ENCODE results near the gene ITPR2. TPM values are rescaled to one million over a fixed set of nuclear protein-coding genes. Genes with fewer than 3 reads are reported as not detected.
A peak's percentile ranks its signal among the peaks of the same experiment; 100 is the strongest.

The ITPR2 gene
- polyA plus RNA-seq, 2 of the 4 experiments (the other 2 are of a cell fraction), result 3.1 to 8.1 TPM

GRCh38 chr12:26338586-26339572 lies 494.1 kb downstream of the ITPR2 start:
- WGBS (ENCODE audit: missing lambda C conversion rate), result 68% methylated on average over 11 of the region's 11 CpGs
- DNase-seq (ENCODE audit: low read depth in 1 of 2, low spot score in 1 of 2) (peak in 1 of 2 experiments; percentile 12), ATAC-seq (peak in 1 of 2 experiments; percentile 46; a peak in 3 of 6 replicates), FAIRE-seq (no peak)
- ChIA-PET CTCF (interaction anchor here (1.8 kb wide), 1 partner anchor 216 kb away, joined by 4 read pairs; no protein-coding TSS in a partner anchor), POLR2A (no interaction called here)
- Histone ChIP-seq H3K4me2 (no peak overlapping the region), H3K4me3 (no peak overlapping the region), H3K27ac (no peak overlapping the region), H3K4me1 (peaks cover 7% of the 10 kb centered on the region; the same call in 1 of the 3 replicates), H3K9me3 (no peaks in the 10 kb centered on the region)
- TF ChIP-seq JUNB (IDR thresholded peaks at IDR 0.05), result no peak

GRCh38 chr12:26335651-26336050 lies 497.3 kb downstream of the ITPR2 start:
- DNase-seq (ENCODE audit: low read depth in 1 of 2, low spot score in 1 of 2) (no peak), ATAC-seq (no peak), FAIRE-seq (no peak)
- 69% methylated on average over 6 of the region's 6 CpGs for WGBS (ENCODE audit: missing lambda C conversion rate)
- no peak overlapping the region for H3K4me2 ChIP-seq
- TF ChIP-seq CHD2 (IDR thresholded peaks at IDR 0.05; ENCODE audit: low read length, partially characterized antibody) (no peak), POLR2AphosphoS2 (conservative IDR thresholded peaks at IDR 0.05; ENCODE audit: low read length) (no peak), HOXB5 (CRISPR knock-in tag; IDR thresholded peaks at IDR 0.05) (no peak), FOXS1 (CRISPR knock-in tag; IDR thresholded peaks at IDR 0.05) (no peak), JUN (IDR thresholded peaks at IDR 0.05) (no peak), NFE2L2 (conservative IDR thresholded peaks at IDR 0.05; ENCODE audit: low read length) (no peak), JUNB (IDR thresholded peaks at IDR 0.05) (no peak), RFX5 (IDR thresholded peaks at IDR 0.05) (no peak), EHF (CRISPR knock-in tag; IDR thresholded peaks at IDR 0.05) (no peak), ESRRA (IDR thresholded peaks at IDR 0.05; ENCODE audit: borderline replicate concordance, low read length) (no peak), HEYL (CRISPR knock-in tag; IDR thresholded peaks at IDR 0.05) (no peak), GATA3 (IDR thresholded peaks at IDR 0.05; ENCODE audit: borderline replicate concordance) (no peak), E2F6 (IDR thresholded peaks at IDR 0.05; ENCODE audit: borderline replicate concordance, low read depth) (no peak), RCOR1 (IDR thresholded peaks at IDR 0.05; ENCODE audit: low read depth, low read length) (no peak), BHLHE40 (IDR thresholded peaks at IDR 0.05; ENCODE audit: low read depth, low read length) (no peak)
- CTCF ChIA-PET, result interaction anchor here (2.4 kb wide), 1 partner anchor 9 kb away, joined by 8 read pairs; no protein-coding TSS in a partner anchor
- no peak overlapping the region for H3K27ac ChIP-seq
- H3K4me3 ChIP-seq, result no peak overlapping the region
- POLR2A ChIA-PET, result no interaction called here
- no peaks in the 10 kb centered on the region for H3K9me3 ChIP-seq
- H3K4me1 ChIP-seq, result peaks cover 7% of the 10 kb centered on the region; the same call in 1 of the 3 replicates

- 81% methylated on average over 6 of the region's 6 CpGs for WGBS (ENCODE audit: missing lambda C conversion rate)
- FAIRE-seq (no peak), DNase-seq (ENCODE audit: low read depth in 1 of 2, low spot score in 1 of 2) (no peak), ATAC-seq (no peak)
- no peaks in the 10 kb centered on the region for H3K9me3 ChIP-seq
- H3K4me3 ChIP-seq, result no peak overlapping the region
- POLR2A ChIA-PET, result no interaction called here
- no peak overlapping the region for H3K27ac ChIP-seq
- no peak for TF ChIP-seq RAD21 (conservative IDR thresholded peaks at IDR 0.05 in 1 of 2, IDR thresholded peaks at IDR 0.05 in 1 of 2)
- no peak for TF ChIP-seq MAX (IDR thresholded peaks at IDR 0.05)
- no peak for TF ChIP-seq ATOH8 (CRISPR knock-in tag; IDR thresholded peaks at IDR 0.05; ENCODE audit: low read depth)
- TF ChIP-seq ZFP36 (IDR thresholded peaks at IDR 0.05; ENCODE audit: borderline replicate concordance, partially characterized antibody), result no peak
- TF ChIP-seq BHLHE40 (IDR thresholded peaks at IDR 0.05; ENCODE audit: low read depth, low read length), result no peak
- no peak for TF ChIP-seq RNF2 (IDR thresholded peaks at IDR 0.05; ENCODE audit: borderline replicate concordance, low read depth)
- TF ChIP-seq MAFK (IDR thresholded peaks at IDR 0.05; ENCODE audit: partially characterized antibody), result no peak
- TF ChIP-seq FOSL2 (IDR thresholded peaks at IDR 0.05), result no peak
- TF ChIP-seq FOSL2 (CRISPR knock-in tag; IDR thresholded peaks at IDR 0.05), result no peak
- CTCF ChIA-PET, result interaction anchor here (2.4 kb wide), 1 partner anchor 8 kb away, joined by 8 read pairs; no protein-coding TSS in a partner anchor
- no peak overlapping the region for H3K4me2 ChIP-seq
- peaks cover 6% of the 10 kb centered on the region; the same call in 1 of the 3 replicates for H3K4me1 ChIP-seq
Measured at GRCh38 chr12:26334621-26335124, 498.3 kb downstream of the ITPR2 start.

All from A549 (cell line).